Effector memory CD8-positive, alpha-beta T cell (primary cell): ENCODE measurements around the gene CUL5.
"Not testable (repeated sequence)": the region's sequence is repeated elsewhere in the genome, so short reads cannot be mapped to it uniquely, and the experiment has no call there.

Source experiments
- ATAC-seq: fragments of 150-1000 bp; cut with Tn5 transposase; replicated peaks from 2 replicates; pipeline ENCODE4 v1.10.0; 2021; ENCODE audit warnings: mild to moderate bottlenecking, moderate library complexity
- DNase-seq, 3 experiments: peaks; one replicate each; pipeline ENCODE4 v3.0.0; 2021
- H3K27ac Mint-ChIP-seq, 2 donors: one replicate each; pipeline ENCODE4 v1.8.0; 2022; ENCODE audit warnings: mild to moderate bottlenecking in 2 of 2, mixed read lengths in 2 of 2, moderate library complexity in 2 of 2
- H3K27me3 Mint-ChIP-seq, 2 donors: one replicate each; pipeline ENCODE4 v1.8.0; 2022; ENCODE audit warnings: mixed read lengths in 2 of 2
- H3K36me3 Mint-ChIP-seq: one replicate; pipeline ENCODE4 v1.8.0; 2022; ENCODE audit warnings: mild to moderate bottlenecking, moderate library complexity, mixed read lengths; ENCODE audit not compliant: insufficient read depth
- H3K4me1 Mint-ChIP-seq, 2 donors: one replicate each; pipeline ENCODE4 v1.8.0; 2022; ENCODE audit warnings: low read depth in 2 of 2, mixed read lengths in 2 of 2
- H3K4me3 Mint-ChIP-seq, 2 donors: one replicate each; pipeline ENCODE4 v1.8.0; 2022; ENCODE audit warnings: mild to moderate bottlenecking in 2 of 2, mixed read lengths in 2 of 2, moderate library complexity in 2 of 2
- H3K9me3 Mint-ChIP-seq, 2 donors: one replicate each; pipeline ENCODE4 v1.8.0; 2022; ENCODE audit warnings: mixed read lengths in 2 of 2

The CUL5 gene

GRCh38 chr11:108097179-108097578 lies 88.5 kb downstream of the CUL5 start:
- no peaks in the 10 kb centered on the region for H3K4me1 Mint-ChIP-seq
- peaks cover 71% of the 10 kb centered on the region for H3K36me3 Mint-ChIP-seq
- H3K27me3 Mint-ChIP-seq: no peaks in the 10 kb centered on the region
- H3K4me3 Mint-ChIP-seq: no peak overlapping the region
- DNase-seq (no peak), ATAC-seq (no peak)
- no peak overlapping the region for H3K27ac Mint-ChIP-seq
- no peaks in the 10 kb centered on the region for H3K9me3 Mint-ChIP-seq

- ATAC-seq: no peak
- H3K4me3 Mint-ChIP-seq: no peak overlapping the region
- no peaks in the 10 kb centered on the region for H3K27me3 Mint-ChIP-seq
- H3K27ac Mint-ChIP-seq: peak overlapping the region in 1 of 2 donors; percentile 8
- DNase-seq: no peak
- H3K36me3 Mint-ChIP-seq: peaks cover 73% of the 10 kb centered on the region
- no peaks in the 10 kb centered on the region for H3K4me1 Mint-ChIP-seq
- no peaks in the 10 kb centered on the region for H3K9me3 Mint-ChIP-seq
Observed at GRCh38 chr11:108101090-108101775, 92.5 kb downstream of the CUL5 start.

DNA sequence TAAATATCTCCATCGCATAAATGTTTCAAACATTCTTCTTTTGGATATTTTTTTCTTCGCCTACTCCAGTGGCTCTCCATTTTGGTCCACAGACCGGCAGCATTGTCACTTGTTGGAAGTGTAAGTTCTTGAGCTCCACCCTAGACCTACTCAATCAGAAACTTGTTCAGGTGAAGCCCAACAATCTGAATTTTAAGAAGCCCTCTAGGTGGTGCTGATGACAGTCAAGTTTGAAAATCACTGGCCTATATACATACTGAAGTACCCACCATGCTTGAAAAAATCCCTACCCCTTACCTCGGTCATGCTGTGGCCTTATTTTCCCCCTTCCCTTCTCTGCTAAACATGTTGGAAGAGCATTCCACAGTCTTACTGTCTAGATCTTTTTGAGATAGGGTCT lies 102.4 kb downstream of the CUL5 start:
- ATAC-seq (no peak), DNase-seq (no peak)
- H3K36me3 Mint-ChIP-seq: peaks cover 5% of the 10 kb centered on the region
- no peak overlapping the region for H3K27ac Mint-ChIP-seq
- no peaks in the 10 kb centered on the region for H3K9me3 Mint-ChIP-seq
- H3K4me1 Mint-ChIP-seq: no peaks in the 10 kb centered on the region
- H3K4me3 Mint-ChIP-seq: no peak overlapping the region
- no peaks in the 10 kb centered on the region for H3K27me3 Mint-ChIP-seq

DNA sequence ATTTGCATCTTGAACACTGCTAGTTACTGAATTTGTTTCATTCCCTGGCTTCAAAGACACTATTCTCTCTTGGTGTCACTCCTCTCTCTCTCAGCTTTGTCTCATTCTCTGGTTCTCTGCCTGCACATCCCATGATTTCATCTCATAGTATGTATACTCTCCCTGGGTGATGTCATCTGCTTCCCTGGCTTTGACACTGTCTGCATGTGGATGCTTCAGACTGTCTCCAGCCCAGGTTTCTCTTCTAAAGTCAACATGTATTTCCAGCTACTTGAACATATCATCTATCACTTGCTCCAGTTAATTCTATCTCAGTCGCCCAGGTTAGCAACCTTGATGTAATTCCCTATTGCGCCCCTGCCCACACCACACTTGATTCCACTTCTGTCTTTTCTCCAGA lies 103.4 kb downstream of the CUL5 start:
- Mint-ChIP-seq H3K27me3 (no peaks in the 10 kb centered on the region), H3K9me3 (no peaks in the 10 kb centered on the region), H3K27ac (peak overlapping the region in 1 of 2 donors; percentile 9), H3K36me3 (no peaks in the 10 kb centered on the region), H3K4me3 (no peak overlapping the region), H3K4me1 (no peaks in the 10 kb centered on the region)
- DNase-seq: no peak
- ATAC-seq: no peak

DNA sequence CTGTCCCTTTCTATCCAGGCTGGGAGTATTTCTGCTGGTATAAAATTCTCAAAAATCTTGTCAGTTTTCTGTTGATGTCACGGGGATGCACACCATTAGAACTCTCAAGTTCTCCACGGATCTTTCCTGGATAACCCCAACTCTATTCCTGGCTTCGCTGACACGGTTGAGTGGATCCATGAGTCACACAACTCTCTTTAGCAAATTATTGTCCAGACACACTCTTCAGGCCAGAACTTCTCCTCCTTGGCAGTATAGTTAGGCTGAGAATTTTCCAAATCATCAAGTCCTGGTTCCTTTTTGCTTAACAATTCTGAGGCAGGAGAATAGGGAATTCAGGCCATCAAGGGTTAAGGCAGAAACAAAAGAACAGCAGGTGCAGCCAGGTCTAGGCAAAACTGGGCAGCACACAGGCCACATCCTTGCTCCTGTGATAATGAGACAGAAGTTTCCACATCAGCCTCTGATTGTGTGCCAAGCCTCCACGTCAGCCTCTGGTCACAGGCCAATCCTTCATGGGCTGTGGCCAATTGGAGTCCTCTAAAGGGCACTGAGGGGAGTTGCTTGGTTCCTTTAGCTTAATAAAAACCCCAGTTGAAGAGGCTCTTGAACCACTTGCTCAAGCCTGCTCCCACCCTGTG lies 106.9 kb downstream of the CUL5 start:
- ATAC-seq (no peak), DNase-seq (no peak)
- Mint-ChIP-seq H3K9me3 (no peaks in the 10 kb centered on the region), H3K36me3 (peaks cover 3% of the 10 kb centered on the region), H3K4me3 (no peak overlapping the region), H3K27ac (no peak overlapping the region), H3K4me1 (no peaks in the 10 kb centered on the region), H3K27me3 (no peaks in the 10 kb centered on the region)

- H3K4me1 Mint-ChIP-seq: peaks cover 11 to 13% of the 10 kb centered on the region in 2 donors
- no peak overlapping the region for H3K27ac Mint-ChIP-seq
- ATAC-seq: no peak
Observed at GRCh38 chr11:108117746-108118371, 109.2 kb downstream of the CUL5 start.

DNA sequence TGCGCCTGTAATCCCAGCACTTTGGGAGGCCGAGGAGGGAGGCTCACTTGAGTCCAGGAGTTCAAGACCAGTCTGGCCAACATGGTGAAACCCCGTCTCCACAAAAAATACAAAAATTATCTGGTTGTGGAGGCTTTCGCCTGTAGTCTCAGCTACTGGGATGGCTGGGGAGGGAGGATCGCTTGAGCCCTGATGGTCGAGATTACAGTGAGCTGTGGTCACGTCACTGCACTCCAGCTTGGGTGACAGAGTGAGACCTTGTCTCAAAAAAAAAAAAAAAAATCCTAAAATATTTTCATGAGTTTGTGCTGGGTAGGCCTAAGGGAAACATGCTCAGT lies 112.2 kb downstream of the CUL5 start:
- ATAC-seq, H3K27me3 Mint-ChIP-seq, DNase-seq, H3K36me3 Mint-ChIP-seq, H3K9me3 Mint-ChIP-seq: not testable (repeated sequence)
- Mint-ChIP-seq H3K4me1 (peaks cover 31 to 38% of the 10 kb centered on the region in 2 donors), H3K27ac (peak overlapping the region; percentile 67 to 92), H3K4me3 (peak overlapping the region; percentile 90 to 94)

More at GRCh38 chr11:108117746-108118371, 109.2 kb downstream of the CUL5 start:
- H3K36me3 Mint-ChIP-seq: peaks cover 9% of the 10 kb centered on the region
- H3K27me3 Mint-ChIP-seq: no peaks in the 10 kb centered on the region
- no peak overlapping the region for H3K4me3 Mint-ChIP-seq
- no peaks in the 10 kb centered on the region for H3K9me3 Mint-ChIP-seq
- DNase-seq: no peak

GRCh38 chr11:108121274-108122155 lies 112.8 kb downstream of the CUL5 start, which contains the start of gene ACAT1:
Gene ACAT1 (plus strand): TSS chr11:108121567. CDS start chr11:108121607, 40 bp downstream.
- Mint-ChIP-seq H3K4me3 (peak within 1 kb of the TSS; percentile 90 to 94), H3K27ac (peak within 1 kb of the TSS; percentile 67 to 92), H3K4me1 (peaks cover 33 to 41% of the 10 kb centered on the region in 2 donors), H3K9me3 (no peaks in the 10 kb centered on the region), H3K27me3 (no peaks in the 10 kb centered on the region), H3K36me3 (peaks cover 9% of the 10 kb centered on the region)
- ATAC-seq (peak; percentile 98), DNase-seq (peak; percentile 96 to 97 (median 97))

DNA sequence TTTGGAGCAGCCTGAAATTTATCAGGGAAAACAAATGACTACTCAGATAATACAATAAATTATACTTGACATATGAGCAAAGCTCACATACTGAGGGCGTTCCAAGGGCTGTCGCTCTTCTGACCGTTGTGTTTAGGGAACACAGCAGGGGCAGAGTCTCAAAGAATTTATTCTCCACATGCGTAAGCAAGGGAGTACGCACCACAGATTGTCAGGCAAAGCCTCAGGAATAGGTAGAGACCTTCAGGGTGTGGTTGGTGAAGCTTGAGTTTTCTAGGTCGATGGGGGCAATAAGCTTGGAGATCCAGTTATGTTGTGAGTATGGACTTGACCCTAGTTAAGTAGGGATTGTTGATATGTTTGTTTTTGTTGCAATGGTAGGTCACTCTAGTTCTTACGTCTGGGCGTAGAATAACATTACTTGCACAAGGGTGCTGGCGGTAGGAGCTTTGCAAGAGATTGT lies 113.5 kb downstream of the CUL5 start:
- H3K4me3 Mint-ChIP-seq: peak overlapping the region; percentile 90 to 94
- peak overlapping the region; percentile 67 to 92 for H3K27ac Mint-ChIP-seq
- peaks cover 9% of the 10 kb centered on the region for H3K36me3 Mint-ChIP-seq
- peaks cover 33 to 42% of the 10 kb centered on the region in 2 donors for H3K4me1 Mint-ChIP-seq
- DNase-seq: no peak
- H3K9me3 Mint-ChIP-seq: no peaks in the 10 kb centered on the region
- ATAC-seq: no peak
- no peaks in the 10 kb centered on the region for H3K27me3 Mint-ChIP-seq

DNA sequence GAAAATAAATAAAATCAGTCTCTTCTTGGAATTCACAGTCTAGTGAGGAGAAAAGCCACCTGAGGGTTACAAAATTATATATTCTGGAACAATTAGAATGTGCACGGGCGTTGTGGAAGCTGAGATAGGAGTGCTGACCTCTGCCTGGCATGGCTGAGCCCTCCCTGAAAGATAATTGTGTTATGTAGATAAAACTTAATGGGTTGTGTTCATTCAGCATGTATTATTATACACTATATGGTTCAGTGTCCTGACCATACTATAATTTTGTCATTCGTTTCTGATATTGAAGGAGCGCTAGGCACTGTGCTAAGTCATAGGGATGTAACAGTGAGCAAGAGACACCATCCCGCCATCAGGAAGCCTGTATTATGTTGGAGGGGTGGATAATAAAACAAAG lies 116.4 kb downstream of the CUL5 start:
- Mint-ChIP-seq H3K4me1 (peaks cover 37 to 48% of the 10 kb centered on the region in 2 donors), H3K36me3 (peaks cover 6% of the 10 kb centered on the region)

GRCh38 chr11:108128772-108129171 lies 120.1 kb downstream of the CUL5 start:
- H3K36me3 Mint-ChIP-seq: peaks cover 12% of the 10 kb centered on the region
- H3K4me1 Mint-ChIP-seq: peaks cover 23 to 27% of the 10 kb centered on the region in 2 donors
- no peak overlapping the region for H3K27ac Mint-ChIP-seq
- no peaks in the 10 kb centered on the region for H3K27me3 Mint-ChIP-seq
- no peaks in the 10 kb centered on the region for H3K9me3 Mint-ChIP-seq
- no peak for ATAC-seq
- DNase-seq: no peak
- no peak overlapping the region for H3K4me3 Mint-ChIP-seq

More for the DNA sequence above, 116.4 kb downstream of the CUL5 start:
- no peak for DNase-seq
- Mint-ChIP-seq H3K27ac (peak overlapping the region; percentile 77 to 89), H3K9me3 (no peaks in the 10 kb centered on the region), H3K27me3 (no peaks in the 10 kb centered on the region), H3K4me3 (peak overlapping the region; percentile 62 to 74)
- ATAC-seq: no peak

DNA sequence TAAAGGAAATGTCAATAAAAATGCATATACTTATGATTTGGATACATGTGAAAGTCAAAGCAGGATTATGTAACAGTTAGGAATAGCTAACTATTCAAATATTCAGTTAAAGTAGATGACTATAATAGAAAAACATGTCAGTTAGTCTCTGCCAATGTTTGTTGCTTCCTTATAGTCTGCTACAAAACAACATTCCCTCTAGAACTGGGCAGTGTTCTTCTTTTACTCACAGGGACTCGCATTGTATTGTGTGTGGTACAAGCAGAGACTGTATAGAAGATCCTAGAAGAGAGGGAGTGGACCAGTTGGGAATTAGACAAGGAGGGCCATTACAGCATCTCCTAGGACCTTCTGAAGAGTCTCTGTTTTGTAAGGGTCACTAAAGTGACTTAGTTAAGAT lies 123.3 kb downstream of the CUL5 start:
- peak overlapping the region; percentile 46 to 52 for H3K27ac Mint-ChIP-seq
- no peak for DNase-seq
- H3K4me3 Mint-ChIP-seq: no peak overlapping the region
- H3K27me3 Mint-ChIP-seq: no peaks in the 10 kb centered on the region
- peaks cover 31% of the 10 kb centered on the region for H3K36me3 Mint-ChIP-seq
- H3K9me3 Mint-ChIP-seq: no peaks in the 10 kb centered on the region
- no peak for ATAC-seq
- H3K4me1 Mint-ChIP-seq: peaks cover 4 to 6% of the 10 kb centered on the region in 2 donors

- H3K9me3 Mint-ChIP-seq, H3K4me3 Mint-ChIP-seq, H3K4me1 Mint-ChIP-seq, DNase-seq, H3K27me3 Mint-ChIP-seq, ATAC-seq: not testable (repeated sequence)
- Mint-ChIP-seq H3K36me3 (peaks cover 31% of the 10 kb centered on the region), H3K27ac (peak overlapping the region; percentile 41 to 51)
Observed at GRCh38 chr11:108132993-108133538, 124.4 kb downstream of the CUL5 start.
